Endodermal cell (in vitro differentiated cells): Measurements from ENCODE around the gene IQCF5. TPM values are rescaled to one million over a fixed set of nuclear protein-coding genes. Genes with fewer than 3 reads are reported as not detected.

ENCODE experiments used
- DNase-seq: peaks from one replicate; pipeline ENCODE4 v3.0.0-alpha.2; 2017
- H3K27ac ChIP-seq: 2 replicates; pipeline ENCODE4 v1.5.1; 2013; ENCODE audit warnings: mild to moderate bottlenecking, low read depth, low read length, moderate library complexity
- H3K27me3 ChIP-seq: 2 replicates; pipeline ENCODE4 v1.6.1; 2013; ENCODE audit warnings: mild to moderate bottlenecking, low read length, moderate library complexity; ENCODE audit not compliant: insufficient read depth, control insufficient read depth, poor library complexity, severe bottlenecking
- H3K36me3 ChIP-seq: 2 replicates; pipeline ENCODE4 v1.7.0; 2013; ENCODE audit warnings: mild to moderate bottlenecking, low read length, moderate library complexity; ENCODE audit not compliant: control insufficient read depth, insufficient read depth
- H3K4me1 ChIP-seq: one replicate; pipeline ENCODE4 v1.7.0; 2013; ENCODE audit warnings: low read length; ENCODE audit not compliant: control insufficient read depth, insufficient read depth
- H3K4me3 ChIP-seq: 2 replicates; pipeline ENCODE4 v1.5.1; 2013; ENCODE audit warnings: mild to moderate bottlenecking, low read length, moderate library complexity
- H3K9ac ChIP-seq: 2 replicates; pipeline ENCODE4 v1.6.1; 2013; ENCODE audit warnings: mild to moderate bottlenecking, low read length, moderate library complexity; ENCODE audit not compliant: poor library complexity, severe bottlenecking; ENCODE audit errors: extremely low read depth
- H3K9me3 ChIP-seq: 2 replicates; pipeline ENCODE4 v1.6.1; 2013; ENCODE audit warnings: mild to moderate bottlenecking, low read length, moderate library complexity; ENCODE audit not compliant: control insufficient read depth
- H3K27ac Mint-ChIP-seq: 2 replicates; pipeline ENCODE4 v1.8.0; 2020; ENCODE audit warnings: mixed read lengths
- H3K27me3 Mint-ChIP-seq: 2 replicates; pipeline ENCODE4 v1.8.0; 2021; ENCODE audit warnings: mild to moderate bottlenecking, mixed read lengths; ENCODE audit not compliant: insufficient read depth
- H3K36me3 Mint-ChIP-seq: 2 replicates; pipeline ENCODE4 v1.8.0; 2020; ENCODE audit warnings: low read depth, mixed read lengths
- H3K4me1 Mint-ChIP-seq: 2 replicates; pipeline ENCODE4 v1.8.0; 2020; ENCODE audit warnings: mixed read lengths
- H3K4me3 Mint-ChIP-seq: 2 replicates; pipeline ENCODE4 v1.8.0; 2020; ENCODE audit warnings: mild to moderate bottlenecking, moderate library complexity, mixed read lengths
- H3K9me3 Mint-ChIP-seq: 2 replicates; pipeline ENCODE4 v1.8.0; 2020; ENCODE audit warnings: mild to moderate bottlenecking, mixed read lengths
- CTCF ChIP-seq: fragments of 200-600 bp; sonication (generic); conservative IDR thresholded peaks from 2 replicates; pipeline ENCODE4 v1.5.0; 2021; ENCODE audit warnings: antibody characterized with exemption, mild to moderate bottlenecking
- WGBS, 2 experiments: methylation state at CpG; one replicate each; pipeline versions ENCODE4 v1.1.5 to v1.1.7; 2013; ENCODE audit warnings: missing lambda C conversion rate in 2 of 2, mixed read lengths in 1 of 2; ENCODE audit not compliant: insufficient coverage in 1 of 2, insufficient read length in 1 of 2; 5-methylcytosine and 5-hydroxymethylcytosine counted together
- total RNA-seq, 2 donors: library from RNA; stranded (reverse); fragmentation: NEBNext Ultra II Directional in 1 of 2; extraction: Animal tissue kit (Norgen Biotek cat#: 25700) in 1 of 2; gene quantifications; 2 replicates in 1 of 2; 3 replicates in 1 of 2; pipeline ENCODE4 v1.2.1, GENCODE V29; 2021

Gene IQCF5
- total RNA-seq, 2 donors from 2014 or later = not detected

- 92 to 98% methylated on average over 12 to 15 of the region's 15 CpGs for WGBS, 2 experiments
Observed at GRCh38 chr3:51897391-51897790, 22.0 kb upstream of the IQCF5 start.

GRCh38 chr3:51896607-51897305 lies 21.4 kb upstream of the IQCF5 start:
- Histone ChIP-seq H3K36me3 (no peaks in the 10 kb centered on the region), H3K4me1 (no peaks in the 10 kb centered on the region), H3K27ac (no peak overlapping the region), H3K27me3 (no peaks in the 10 kb centered on the region), H3K4me3 (peak overlapping the region; percentile 49), H3K9ac (no peak overlapping the region), H3K9me3 (peaks cover 20% of the 10 kb centered on the region)
- Mint-ChIP-seq H3K9me3 (peaks cover 11% of the 10 kb centered on the region), H3K27ac (no peak overlapping the region), H3K27me3 (no peaks in the 10 kb centered on the region), H3K4me3 (no peak overlapping the region), H3K4me1 (peaks cover 51% of the 10 kb centered on the region), H3K36me3 (peaks cover 5% of the 10 kb centered on the region)
- no peak for DNase-seq
- WGBS, 2 experiments = 94 to 100% methylated on average over 1 to 10 of the region's 10 CpGs
- no peak for TF ChIP-seq CTCF

More at GRCh38 chr3:51897391-51897790, 22.0 kb upstream of the IQCF5 start:
- Histone ChIP-seq H3K9ac (no peak overlapping the region), H3K27me3 (no peaks in the 10 kb centered on the region), H3K36me3 (no peaks in the 10 kb centered on the region), H3K4me1 (no peaks in the 10 kb centered on the region), H3K9me3 (peaks cover 20% of the 10 kb centered on the region), H3K27ac (no peak overlapping the region), H3K4me3 (peak overlapping the region; percentile 49)
- peaks cover 5% of the 10 kb centered on the region for H3K36me3 Mint-ChIP-seq
- H3K9me3 Mint-ChIP-seq = peaks cover 11% of the 10 kb centered on the region
- no peaks in the 10 kb centered on the region for H3K27me3 Mint-ChIP-seq
- peak overlapping the region; percentile 37 for H3K27ac Mint-ChIP-seq
- H3K4me1 Mint-ChIP-seq = peaks cover 51% of the 10 kb centered on the region
- DNase-seq = no peak
- TF ChIP-seq CTCF = no peak
- no peak overlapping the region for H3K4me3 Mint-ChIP-seq

GRCh38 chr3:51894939-51895338 lies 19.5 kb upstream of the IQCF5 start:
- Histone ChIP-seq H3K9ac (no peak overlapping the region), H3K27ac (no peak overlapping the region), H3K36me3 (no peaks in the 10 kb centered on the region), H3K9me3 (peaks cover 20% of the 10 kb centered on the region), H3K4me3 (no peak overlapping the region), H3K4me1 (peaks cover 7% of the 10 kb centered on the region), H3K27me3 (no peaks in the 10 kb centered on the region)
- Mint-ChIP-seq H3K27ac (no peak overlapping the region), H3K27me3 (no peaks in the 10 kb centered on the region), H3K9me3 (peaks cover 11% of the 10 kb centered on the region), H3K36me3 (peaks cover 5% of the 10 kb centered on the region), H3K4me3 (no peak overlapping the region), H3K4me1 (peaks cover 45% of the 10 kb centered on the region)
- 94 to 99% methylated on average over 16 of the region's 16 CpGs for whole genome bisulfite sequencing, 2 experiments
- DNase-seq = no peak
- TF ChIP-seq CTCF = no peak
